Measurements from ENCODE around the gene SLC36A3.

The SLC36A3 gene

DNA sequence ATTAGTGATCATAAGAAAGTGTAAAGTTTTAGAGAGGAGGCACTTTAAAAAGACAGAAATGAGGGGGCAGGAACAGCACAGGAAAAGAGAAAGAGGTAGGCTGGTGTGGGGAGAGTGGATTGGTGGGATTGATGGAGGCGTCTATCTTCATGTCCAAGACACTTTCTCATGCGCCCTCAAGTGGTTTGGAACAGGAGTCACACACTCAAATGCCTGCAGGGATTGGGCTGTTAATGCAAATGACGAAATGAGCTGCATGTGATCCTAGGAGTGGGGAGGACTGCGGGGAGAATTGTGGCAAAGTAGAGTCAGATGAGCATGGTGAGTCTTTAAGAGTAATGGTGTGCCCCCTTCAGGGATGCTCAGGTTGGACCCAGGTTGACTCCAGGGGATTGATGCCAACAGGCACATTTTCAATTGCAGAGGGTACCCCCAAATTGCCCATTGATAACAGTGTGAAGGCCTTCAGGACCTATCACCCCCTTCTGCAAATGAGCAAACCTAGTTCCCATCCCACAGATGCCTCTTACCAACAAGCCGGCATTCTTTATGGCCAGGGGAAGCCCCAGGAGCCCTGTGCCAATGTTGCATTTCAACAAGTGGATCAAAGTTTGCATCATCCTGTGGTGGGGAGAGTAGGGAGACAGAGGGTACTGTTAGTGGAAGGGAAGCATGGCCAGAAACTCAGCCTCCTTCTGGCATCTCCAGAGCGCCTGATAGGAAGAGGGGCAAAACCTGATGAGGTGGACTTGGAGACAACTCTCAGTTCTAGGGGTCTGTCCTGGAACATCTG is 5.3 kb downstream of the SLC36A3 start:
- no peak for DNase-seq

- no peak for DNase-seq
Measured at GRCh38 chr5:151296974-151297373, 6.6 kb downstream of the SLC36A3 start.

- DNase-seq: no peak
Measured at GRCh38 chr5:151296478-151296830, 7.1 kb downstream of the SLC36A3 start.

- no peak for DNase-seq
Measured at GRCh38 chr5:151295791-151296477, 7.6 kb downstream of the SLC36A3 start.

GRCh38 chr5:151295138-151295537 is 8.4 kb downstream of the SLC36A3 start:
- no peak for DNase-seq

GRCh38 chr5:151293624-151294023 is 9.9 kb downstream of the SLC36A3 start:
- no peak for DNase-seq

- peak; percentile 2 for DNase-seq
Measured at GRCh38 chr5:151288180-151288579, 15.4 kb downstream of the SLC36A3 start.

GRCh38 chr5:151286246-151286645 is 17.3 kb downstream of the SLC36A3 start:
- no peak for DNase-seq

DNA sequence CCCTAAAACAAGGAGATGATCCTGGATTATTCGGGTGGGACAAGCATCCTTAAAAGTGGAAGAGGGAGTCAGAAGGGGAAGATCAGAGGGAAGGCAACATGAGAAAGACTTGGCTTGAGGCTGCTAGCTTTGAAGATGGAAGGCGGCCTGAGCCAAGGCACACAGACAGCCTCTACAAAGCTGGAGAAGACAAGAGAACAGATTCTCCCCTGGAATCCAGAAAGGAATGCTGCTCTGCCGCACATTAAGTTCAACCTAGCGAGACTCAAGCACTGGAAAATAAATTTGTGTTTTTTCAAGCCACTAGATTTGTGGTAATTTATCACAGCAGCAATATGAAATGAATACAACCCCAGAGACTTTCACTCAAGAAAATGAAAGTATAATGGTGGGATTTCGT is 17.9 kb downstream of the SLC36A3 start:
- no peak for DNase-seq

- no peak for DNase-seq
Measured at GRCh38 chr5:151284392-151284967, 19.1 kb downstream of the SLC36A3 start.

DNA sequence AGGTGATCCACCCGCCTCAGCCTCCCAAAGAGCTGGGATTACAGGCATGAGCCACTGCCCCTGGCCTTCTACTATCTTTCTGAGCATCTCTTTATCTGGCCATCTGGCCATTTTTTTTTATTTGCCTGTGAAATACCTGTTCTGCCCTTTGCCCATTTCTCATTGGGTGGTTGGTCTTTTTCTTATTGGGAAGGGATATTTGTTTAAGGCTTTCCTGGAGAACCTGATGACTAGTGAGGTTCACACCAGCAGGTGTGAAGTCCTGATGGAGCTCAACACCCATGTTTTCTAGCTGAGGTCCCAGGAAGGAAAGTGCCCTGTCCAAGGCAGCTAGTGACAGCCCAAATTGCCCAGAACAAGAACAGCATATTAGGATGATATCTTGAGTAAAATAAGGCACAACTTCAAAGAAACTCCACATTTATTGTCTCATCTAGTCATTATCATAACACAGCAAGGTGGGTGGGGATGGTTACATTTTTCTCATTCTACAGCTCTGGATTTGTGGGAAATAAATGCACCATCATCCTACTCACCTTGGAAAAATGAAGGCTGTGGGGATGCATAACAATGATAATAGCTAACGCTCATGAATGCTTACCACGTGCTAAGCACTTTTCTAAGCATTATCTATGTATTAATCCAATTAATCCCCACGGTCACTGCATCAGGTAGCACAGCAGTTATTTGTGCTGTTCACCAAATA is 20.3 kb downstream of the SLC36A3 start:
- DNase-seq: no peak

- DNase-seq: no peak
Measured at GRCh38 chr5:151281001-151281639, 22.4 kb downstream of the SLC36A3 start.

DNA sequence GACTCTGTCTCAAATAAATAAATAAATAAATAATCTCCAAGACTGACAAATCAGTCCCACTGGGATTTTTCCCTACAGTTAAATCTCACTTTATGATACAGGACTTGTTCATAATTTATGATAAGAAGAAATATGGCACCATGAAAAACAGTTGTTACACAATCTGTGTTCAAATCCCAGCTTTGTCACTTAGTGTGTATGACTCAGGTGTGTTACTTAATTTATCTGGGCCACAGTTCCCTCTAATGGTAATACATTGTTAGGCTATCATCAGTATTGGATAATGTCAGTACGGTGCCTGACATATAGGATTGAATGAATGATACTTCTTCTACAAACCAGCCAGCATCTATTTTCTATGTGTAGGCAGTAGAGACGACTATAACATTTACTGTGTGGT is 23.1 kb downstream of the SLC36A3 start:
- DNase-seq: no peak

DNA sequence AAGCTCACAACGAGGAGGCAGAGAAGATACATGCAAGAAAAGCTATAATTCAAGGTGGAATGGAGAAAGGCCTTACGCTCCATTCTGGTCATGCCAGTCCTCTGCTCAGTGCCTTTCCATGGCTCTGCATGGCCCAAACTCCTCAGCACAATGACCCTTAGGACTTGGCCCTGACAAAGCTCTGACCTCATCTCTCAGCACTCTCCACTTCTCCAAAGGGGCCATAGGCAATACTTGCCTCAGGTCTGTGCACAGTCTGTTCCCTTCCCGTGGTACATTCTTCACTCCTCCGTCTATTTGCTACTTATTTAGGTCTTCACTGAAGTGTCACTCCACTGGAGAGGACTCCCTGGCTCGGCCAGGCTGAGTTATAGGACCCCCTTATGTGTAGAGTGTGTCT is 24.7 kb downstream of the SLC36A3 start:
- DNase-seq: no peak

- DNase-seq: no peak
Measured at GRCh38 chr5:151275803-151276202, 27.8 kb downstream of the SLC36A3 start.

DNA sequence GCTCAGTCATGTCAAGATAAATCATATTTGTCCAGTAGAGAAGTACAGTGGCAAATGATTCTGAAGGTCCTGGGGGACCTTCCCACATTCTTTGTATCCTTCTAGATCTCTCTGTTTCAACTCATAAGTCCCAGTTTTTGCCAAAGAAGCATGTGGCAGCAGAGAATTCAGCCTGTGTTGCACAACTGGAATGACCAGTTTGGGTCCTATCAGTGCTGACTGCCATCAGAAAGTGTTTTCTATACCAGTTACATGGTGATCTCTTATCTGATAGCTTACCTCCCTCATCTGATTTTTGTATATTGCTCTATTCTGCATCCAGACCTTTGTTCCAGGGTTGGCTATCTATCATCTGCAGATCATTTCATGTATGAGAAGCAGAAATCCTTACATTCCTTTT is 28.9 kb downstream of the SLC36A3 start:
- no peak for DNase-seq

DNA sequence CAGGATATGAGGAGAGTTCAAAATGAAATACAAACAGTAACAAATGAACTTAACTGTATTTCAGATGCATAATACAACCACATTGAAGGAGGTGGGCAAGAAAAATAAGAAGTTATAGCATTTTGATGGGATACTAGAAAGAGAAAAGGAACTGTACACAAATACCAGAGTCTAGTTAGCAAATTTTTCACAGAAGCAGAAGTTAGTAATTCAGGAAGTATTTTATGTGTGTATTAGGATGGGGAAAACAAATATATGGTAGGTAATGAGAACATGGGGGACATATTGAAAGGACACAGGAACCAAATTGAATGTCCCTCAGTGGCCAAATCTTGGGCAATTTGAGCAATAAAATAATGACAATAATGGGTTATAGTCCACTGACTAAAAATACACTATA is 32.2 kb downstream of the SLC36A3 start:
- DNase-seq: no peak

GRCh38 chr5:151270599-151270998 is 33.0 kb downstream of the SLC36A3 start:
- no peak for DNase-seq

DNA sequence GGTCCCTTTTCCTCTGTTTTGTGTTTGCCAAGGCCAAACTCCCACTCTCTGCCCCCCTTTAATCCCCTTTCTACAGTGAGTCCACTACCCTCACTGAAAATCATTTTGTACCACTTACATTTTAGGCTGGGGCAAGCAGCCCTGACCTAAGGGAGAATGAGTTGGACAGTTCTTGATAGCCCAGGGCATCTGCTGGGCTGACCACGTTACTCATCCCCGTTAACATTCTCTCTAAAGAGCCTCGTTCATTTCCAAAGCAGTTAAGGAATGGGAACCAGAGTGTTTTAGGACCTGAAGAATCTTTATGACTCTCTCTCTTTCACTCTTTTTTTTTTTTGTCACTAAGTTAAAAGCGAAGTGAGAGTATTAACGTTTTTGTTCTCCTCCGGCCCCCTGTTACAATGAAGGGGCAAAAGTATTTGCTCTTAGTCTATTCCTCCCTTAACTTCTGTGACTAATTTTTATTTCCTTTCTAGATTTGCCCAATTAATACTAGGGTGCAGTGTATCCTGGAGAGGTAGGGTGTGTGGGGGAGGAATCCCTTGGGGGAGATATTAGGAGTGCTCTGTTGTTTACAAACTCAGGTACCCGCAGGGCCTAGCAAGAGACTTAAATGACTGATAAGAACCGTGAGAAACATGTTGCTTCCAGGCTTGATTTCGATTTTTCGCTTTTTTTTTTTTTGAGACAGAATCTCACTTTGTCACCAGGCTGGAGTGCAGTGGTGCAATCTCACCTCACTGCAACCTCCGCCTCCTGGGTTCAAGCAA is 35.9 kb downstream of the SLC36A3 start:
- no peak for DNase-seq

- DNase-seq: no peak
Measured at GRCh38 chr5:151264113-151264512, 39.5 kb downstream of the SLC36A3 start.

- DNase-seq: no peak
Measured at GRCh38 chr5:151262532-151262931, 41.0 kb downstream of the SLC36A3 start.

GRCh38 chr5:151259931-151260330 is 43.6 kb downstream of the SLC36A3 start:
- no peak for DNase-seq
